ENCODE data around the gene CSKMT.
"Not testable (repeated sequence)": the region's sequence is repeated elsewhere in the genome, so short reads cannot be mapped to it uniquely, and the experiment has no call there.

CSKMT gene, protein sequence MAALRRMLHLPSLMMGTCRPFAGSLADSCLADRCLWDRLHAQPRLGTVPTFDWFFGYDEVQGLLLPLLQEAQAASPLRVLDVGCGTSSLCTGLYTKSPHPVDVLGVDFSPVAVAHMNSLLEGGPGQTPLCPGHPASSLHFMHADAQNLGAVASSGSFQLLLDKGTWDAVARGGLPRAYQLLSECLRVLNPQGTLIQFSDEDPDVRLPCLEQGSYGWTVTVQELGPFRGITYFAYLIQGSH

DNA sequence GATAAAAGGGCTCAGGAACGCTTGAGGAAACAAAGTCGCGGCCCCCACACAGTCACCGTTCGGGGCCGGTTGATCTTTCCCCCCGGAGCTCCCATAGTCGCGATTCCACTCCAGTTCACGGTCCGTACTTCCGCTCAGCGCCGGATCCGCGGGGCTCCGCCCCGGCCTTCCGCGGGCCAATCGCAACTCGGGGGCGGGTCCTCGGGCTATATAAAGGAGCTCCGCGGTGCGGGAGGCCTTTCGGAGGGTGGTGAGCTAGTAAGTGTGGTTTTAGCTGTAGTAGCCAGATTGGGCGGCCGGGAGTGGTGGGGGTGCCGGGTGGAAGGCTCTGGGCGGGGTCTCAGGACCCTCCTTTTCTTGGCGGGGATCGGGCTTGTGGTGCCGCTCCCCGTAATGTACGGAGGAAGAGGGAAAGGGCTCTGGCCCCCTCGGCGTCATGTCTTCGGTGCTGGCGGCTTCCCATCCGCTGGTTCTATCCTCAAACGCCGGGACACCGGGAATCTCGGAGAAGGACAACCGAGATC is at the start of gene CSKMT, which contains the start of gene C11orf98:
Gene CSKMT, plus strand, starts transcription at position 238 of the 524 bp plus-strand sequence. CDS start 568 bp downstream, outside the sequence.
Gene C11orf98, minus strand, starts transcription at position 136 of the 524 bp plus-strand sequence. Its CDS starts 41 bp downstream, at position 95.
- DNase-seq: peak; percentile 94

DNA sequence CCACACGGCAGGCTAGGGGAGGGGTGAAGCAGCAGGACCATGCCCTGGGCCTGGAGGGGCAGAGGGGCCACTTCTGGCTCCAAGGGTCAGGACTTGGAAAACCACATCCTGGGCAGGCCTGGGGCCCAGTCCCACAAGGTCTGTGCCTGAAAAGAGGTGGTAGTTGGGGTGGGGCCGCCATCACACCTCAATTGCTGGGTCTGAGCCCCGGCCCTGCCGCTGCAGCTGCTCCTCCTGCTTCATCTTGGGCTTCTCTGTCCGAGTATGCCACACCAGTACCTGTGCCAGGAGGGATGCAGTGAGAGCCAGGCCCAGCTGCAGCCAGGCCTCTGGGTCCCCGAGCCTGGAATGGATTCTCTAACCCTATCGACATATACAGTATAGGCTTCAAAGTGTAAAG is 49.6 kb upstream of the CSKMT start:
- no peak for DNase-seq

DNA sequence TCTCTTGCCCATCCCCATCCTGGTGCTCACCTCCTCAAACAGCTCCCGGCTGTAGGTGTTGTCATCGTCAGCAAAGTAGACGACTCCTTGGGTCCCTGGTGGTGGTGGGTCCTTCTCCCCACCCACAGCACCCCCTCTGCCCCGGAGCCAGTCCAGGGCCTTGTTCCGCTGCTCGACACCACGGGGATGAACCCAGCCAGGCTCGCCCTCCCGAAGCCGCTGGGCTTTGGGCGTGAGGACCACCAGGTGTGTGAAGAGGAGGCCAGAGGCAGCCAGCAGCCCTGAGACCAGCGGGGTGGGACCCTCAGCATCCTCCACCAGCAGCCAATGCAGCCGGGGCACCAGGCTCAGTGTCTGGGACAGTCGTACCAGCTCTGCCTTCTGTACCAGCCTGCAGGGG is 48.2 kb upstream of the CSKMT start:
- DNase-seq: not testable (repeated sequence)

DNA sequence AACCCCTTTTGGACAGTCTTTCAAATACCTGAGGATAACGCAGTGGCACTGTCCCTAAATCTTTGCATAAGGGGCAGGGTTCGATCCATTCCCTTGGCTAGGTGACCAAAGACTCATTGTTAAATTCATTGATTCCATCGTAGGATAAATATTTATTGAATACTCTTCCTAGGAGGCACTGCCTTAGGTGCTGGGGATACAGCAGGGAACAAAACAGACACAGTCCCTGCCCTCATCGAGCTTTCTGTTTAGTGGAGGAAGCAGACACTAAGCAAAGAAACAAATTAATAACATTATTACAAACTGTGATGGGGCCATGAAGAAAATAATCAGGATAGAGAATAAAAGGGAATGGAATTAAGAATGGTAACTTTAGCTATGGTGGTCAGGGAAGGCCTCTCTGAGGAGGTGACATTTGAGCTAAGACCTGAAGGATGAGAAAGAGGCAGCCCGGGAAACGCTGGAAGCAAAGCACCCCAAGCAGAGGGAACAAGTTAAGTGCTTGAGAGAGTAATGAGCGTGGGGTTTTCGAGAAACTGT is 44.0 kb upstream of the CSKMT start:
- no peak for DNase-seq

DNA sequence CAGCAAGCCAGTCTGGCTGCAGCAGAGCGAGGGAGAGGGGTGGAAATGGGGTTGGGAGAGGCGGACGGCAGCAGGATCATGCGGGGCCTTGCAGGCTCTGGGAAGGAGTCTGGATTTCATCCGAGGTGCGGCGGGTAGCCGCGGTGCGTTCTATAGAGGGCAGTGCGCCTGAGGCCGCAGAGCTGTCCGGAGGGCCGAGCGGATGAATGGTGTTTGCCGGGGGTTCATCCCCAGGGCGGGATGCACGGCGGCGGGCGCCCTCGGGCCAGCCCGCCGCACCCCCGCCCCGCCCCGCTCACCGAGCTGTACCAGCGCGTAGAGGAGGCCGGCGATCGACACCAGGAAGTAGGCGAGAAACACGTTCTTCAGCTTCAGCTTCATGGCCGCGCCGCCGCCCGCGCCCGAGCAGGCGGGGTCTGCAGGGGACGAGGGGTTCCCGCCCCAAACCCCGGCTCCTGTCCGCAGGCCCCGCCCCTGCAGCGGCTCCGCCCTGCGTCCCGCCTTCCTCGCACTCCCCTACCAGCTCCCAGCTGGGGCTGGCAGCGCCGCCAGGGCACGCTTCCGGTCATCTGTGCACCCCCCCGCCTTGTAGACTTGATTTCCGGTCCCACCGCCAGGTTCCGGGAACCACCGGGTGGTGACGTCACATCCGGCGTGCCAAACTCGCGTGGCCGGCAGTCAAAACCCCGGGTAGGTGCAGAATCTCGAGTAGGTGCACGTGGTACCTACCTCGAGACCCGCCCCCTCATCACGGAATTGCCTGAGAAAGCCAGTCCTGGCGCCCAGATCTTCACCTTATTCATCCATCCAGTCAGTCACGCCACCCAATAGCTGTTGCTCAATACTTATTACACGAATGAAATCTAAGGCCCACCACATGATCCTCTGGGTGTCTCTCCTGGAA is 43.3 kb upstream of the CSKMT start, which contains the start of gene B3GAT3:
Gene B3GAT3, minus strand, starts transcription at position 420 of the 904 bp plus-strand sequence. Its CDS starts 39 bp downstream, at position 381.
- DNase-seq: peak; percentile 95

DNA sequence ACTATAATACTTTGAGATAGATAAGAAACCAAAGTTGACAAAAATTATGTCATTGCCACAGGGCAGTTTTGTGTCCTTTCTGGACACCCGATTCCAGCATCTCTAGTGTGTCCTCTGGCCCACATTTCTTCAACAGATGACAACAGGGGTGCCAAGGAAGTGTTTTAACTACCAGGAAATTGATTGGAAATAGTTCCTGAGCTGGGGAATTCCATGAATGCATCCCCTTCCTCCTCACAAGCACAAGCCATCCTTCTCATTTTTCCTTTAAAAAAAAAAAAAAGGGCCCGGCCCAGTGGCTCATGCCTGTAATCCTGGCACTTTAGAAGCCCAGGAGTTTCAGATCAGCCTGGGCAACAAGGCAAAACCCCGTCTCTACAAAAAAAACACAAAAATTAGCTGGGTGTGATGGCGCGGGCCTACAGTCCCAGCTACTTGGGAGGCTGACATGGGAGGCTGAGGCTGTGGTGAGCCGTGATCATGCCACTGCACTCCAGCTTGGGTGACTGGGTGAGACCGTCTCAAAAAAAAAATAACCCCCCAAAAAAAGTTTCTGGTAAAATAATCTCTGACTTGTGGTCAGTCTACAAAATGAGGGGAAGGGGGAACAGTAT is 42.5 kb upstream of the CSKMT start:
- DNase-seq: peak; percentile 20

DNA sequence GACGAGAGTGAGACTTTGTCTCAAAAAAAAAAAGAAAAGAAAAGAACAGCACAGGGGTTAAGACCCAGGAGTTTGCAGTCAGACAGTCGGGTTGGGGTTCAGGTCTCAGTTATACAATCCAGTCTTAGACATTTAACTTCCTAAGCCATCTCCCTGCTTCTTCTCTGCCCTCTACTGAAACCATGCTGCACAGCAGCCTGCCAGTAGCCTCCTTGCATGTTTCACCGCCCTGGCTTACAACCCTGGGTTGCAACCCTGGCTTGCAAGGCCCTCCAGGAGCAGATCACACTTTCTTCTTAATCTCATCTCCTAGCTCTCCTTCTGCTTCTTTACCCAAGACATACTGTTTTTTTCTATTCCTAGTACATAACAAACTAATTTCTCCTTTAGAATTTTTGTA is 37.4 kb upstream of the CSKMT start:
- no peak for DNase-seq

DNA sequence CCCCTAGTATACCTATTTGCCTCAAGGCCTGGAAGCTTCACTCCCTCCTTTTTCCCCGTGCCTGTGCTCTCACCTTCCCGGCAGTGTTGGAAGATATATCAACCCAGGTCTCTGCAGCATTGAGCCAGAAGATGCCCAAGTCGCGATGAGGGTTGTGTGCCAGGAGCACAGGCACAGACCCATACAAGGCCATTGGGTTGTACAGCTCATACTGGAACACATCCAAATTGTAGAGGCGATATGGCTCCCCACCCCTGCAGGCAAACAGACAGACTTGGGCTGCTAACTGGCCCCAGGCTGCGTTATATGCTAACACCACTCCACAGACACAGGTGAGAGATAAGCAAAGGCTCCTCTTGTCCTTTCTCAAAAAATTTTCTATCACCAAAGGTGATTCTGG is 32.6 kb upstream of the CSKMT start:
- DNase-seq: no peak

DNA sequence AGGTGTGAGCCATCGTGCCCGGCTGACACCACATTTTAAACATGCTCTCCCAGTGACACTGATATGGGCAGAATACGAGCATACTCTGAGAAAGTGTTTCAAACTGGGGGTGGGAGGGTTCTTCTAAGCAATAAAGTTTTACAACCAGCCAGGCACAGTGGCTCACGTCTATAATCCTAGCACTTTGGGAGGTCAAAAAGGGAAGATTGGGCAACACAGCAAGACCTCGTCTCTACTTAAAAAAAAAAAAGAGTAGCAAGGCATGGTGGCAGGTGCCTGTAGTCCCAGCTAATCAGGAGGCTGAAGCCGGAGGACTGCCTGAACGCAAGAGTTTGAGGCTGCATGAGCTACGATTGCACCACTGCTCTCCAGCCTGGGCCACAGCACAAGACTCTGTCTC is 20.9 kb upstream of the CSKMT start:
- DNase-seq: no peak

DNA sequence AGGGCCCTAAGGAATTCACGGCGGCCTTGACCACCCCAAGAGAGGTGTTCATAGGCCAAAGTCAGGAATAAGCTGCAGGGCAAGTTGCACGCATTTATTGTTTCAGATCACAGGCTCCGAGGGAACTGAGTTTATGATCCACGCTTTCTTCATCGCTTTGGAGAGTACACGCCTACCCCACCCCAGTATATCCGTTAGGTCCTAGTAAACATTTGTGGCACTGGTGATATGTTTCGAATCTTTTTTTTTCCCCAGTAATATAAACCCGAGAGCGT is 19.5 kb upstream of the CSKMT start:
- DNase-seq: no peak

DNA sequence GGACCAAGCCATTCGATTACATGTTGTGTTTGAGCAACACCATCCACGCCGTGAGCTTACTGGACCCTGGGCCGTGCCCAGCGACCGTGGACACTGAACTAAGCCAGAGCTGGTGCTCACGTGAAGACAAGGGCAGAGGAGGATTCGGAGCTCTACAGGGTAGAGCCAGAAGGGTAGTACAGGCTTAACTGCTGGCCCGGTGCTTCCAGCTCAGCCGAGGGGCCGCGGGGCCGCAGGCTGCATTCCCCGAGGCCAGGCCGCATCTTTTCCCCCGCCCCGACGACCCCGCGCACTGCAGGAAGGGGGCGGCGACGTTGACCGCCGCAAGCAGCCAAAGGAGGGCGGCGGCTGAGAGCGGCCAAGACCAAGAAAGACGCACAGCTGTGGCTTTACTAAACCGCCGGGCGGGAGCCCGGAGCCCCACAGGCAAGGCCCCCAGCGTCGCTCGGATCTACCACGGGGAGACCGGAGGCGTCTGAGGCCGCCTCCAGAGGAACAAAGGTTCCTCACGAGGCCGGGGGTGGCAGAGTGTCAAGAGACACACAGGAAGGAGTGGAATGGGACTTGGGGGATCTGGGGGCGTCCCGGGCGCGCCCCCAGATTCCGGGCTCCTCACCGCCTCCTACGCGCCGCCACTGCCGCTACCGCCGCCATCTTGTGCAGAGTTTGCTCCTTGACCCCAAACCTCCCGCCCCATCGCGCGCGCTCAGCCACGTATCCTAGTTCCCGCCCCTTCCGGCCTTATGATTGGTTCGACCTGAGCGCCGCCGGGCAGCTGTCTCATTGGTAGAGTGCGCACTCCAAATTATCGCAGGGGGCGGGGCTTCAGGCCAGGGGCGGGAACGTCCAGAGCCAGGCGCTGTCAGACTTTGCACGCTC is 18.9 kb upstream of the CSKMT start, which contains the start of gene GANAB:
Gene GANAB, minus strand, starts transcription at position 668 of the 879 bp plus-strand sequence. Its CDS starts 14 bp downstream, at position 654.
- DNase-seq: peak; percentile 97

DNA sequence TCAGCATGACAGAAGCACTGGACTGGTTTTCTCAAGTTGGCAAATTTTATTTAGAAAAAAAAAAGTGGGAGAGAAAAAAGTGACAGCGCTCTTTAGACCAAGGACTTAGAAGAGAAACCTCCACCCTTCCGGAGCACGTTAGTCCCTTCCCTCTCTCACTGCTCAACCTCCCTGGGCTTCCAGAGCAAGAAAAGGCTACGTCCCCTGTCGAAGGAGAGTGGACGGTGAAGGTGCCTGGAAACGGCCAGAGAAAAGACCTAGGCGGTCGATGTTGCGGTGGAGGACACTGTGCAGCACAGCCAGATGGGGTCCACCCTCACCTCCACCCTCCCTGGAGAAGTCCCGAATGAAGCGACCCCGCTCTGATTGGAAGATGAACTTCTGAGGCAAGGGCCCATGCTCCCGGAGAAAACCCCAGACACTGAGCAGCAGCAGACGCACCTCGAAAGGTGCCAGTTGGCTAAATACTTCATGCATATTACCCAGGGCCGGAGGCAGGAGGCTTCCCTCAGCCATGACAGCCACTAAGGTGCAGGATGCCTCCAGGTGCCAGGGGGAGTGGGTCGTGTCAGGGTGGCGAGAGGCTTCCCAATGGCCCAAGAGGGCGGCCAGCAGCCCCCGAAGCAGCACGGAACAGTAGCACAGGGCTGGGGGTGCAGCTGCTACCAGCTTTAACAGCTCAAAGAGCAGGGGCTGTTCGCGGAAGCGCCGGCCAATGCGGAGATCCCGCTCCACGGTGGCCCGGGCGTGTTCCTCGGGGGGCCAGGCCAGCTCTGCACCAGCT is 18.1 kb upstream of the CSKMT start:
- no peak for DNase-seq

DNA sequence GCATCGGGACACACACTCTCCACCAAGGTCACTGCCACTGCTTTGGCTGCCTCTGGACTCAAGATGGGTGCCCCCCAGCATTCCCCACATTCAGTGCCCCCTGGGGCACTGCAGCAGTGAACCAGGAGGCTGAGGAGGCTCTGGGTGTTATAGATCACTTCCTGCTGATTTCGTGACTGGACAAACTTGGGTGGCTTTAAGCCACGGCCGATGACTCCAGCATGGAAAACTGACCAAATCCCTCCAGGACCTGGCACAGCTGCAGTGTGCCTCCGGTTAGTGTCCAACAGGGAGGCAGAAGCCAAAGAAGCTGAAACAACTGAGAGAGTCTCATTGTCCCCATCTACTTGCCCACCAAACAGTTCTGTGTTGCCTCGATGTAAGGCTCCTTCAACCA is 17.5 kb upstream of the CSKMT start:
- no peak for DNase-seq

DNA sequence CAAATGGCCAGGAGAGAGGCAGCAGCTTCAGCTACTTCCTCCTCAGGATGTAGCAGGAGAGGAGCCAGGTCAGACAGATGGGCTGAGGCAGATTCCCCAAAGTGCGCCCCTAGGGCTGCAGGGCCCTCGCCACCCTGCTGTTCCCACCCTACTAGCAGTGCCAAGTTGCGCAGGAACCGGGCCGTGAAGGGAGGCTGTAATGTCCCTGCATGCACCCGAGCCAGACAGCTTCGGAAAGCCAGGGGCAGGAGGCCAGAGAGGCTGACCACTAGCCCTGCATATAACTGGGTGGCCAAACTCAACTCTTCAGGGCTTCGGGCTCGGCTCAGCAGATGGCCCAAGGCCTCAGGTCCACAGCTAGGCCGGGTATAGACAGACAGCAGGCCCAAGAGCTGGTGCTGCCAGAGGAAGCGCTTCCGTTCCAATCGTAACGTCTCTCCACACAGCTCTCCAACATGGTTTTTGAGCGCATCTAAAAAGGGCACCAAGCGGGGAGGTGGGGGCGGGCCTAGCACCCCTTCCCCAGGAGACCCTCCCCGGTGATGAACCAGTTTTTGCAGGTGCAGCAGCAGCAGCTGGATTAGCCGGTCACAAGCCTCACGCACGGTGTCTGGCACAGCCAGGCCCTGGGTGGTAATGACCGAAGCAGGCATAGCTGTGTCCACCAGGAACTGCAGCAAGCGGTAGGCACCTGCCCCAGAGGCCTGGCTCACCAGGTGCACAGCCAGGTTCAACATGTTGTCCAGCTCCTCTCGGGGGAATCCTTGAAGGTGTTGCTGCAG is 16.7 kb upstream of the CSKMT start:
- DNase-seq: no peak

DNA sequence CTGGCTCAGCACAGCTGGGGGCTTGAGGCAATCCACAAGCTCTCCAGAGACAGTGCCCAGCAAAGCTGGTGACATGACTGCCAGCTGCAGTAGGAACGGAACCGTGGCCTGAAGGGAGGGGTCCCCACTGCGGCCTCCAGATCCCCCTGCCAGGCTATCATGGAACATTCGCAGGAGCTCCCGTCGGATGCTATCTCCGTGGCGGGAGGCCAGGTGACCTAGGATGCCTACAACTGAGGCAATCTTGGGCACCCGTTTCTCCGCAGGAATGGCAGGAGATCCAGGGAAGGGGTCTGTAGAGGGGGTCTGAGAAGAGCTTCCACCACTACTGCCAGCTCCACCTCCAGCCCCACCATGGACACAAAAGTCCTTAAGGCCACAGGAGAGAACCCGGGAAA is 16.1 kb upstream of the CSKMT start:
- no peak for DNase-seq

DNA sequence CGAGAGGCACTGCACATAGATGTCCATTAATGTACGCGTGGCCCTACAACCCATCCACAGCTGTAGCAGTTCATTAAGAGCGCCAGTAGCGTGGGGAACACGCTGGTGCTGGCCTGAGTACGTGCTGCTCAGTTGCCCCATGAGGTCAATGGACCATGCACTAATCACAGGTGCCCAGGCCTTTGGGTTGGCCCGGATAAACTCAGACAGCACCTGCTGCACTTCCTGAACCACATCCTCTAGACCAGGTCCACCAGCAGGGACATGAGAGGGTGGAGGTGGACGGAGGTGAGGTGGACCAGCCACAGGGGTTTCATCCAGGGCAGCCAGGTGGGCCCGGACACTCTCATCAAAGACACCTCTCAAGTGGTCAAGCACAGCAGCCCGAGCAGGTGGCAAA is 15.6 kb upstream of the CSKMT start:
- DNase-seq: no peak

DNA sequence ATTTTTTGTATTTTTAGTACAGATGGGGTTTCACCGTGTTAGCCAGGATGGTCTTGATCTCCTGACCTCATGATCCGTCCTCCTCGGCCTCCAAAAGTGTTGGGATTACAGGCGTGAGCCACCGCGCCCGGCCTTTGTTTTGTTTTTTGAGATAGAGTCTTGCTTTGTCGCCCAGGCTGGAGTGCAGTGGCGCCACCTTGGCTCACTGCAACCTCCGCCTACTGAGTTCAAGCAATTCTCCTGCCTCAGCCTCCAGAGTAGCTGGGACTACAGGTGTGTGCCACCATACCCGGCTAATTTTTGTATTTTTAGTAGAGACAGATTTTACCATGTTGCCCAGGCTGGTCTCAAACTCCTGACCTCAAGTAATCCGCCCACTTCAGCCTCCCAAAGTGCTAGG is 14.8 kb upstream of the CSKMT start:
- DNase-seq: not testable (repeated sequence)

DNA sequence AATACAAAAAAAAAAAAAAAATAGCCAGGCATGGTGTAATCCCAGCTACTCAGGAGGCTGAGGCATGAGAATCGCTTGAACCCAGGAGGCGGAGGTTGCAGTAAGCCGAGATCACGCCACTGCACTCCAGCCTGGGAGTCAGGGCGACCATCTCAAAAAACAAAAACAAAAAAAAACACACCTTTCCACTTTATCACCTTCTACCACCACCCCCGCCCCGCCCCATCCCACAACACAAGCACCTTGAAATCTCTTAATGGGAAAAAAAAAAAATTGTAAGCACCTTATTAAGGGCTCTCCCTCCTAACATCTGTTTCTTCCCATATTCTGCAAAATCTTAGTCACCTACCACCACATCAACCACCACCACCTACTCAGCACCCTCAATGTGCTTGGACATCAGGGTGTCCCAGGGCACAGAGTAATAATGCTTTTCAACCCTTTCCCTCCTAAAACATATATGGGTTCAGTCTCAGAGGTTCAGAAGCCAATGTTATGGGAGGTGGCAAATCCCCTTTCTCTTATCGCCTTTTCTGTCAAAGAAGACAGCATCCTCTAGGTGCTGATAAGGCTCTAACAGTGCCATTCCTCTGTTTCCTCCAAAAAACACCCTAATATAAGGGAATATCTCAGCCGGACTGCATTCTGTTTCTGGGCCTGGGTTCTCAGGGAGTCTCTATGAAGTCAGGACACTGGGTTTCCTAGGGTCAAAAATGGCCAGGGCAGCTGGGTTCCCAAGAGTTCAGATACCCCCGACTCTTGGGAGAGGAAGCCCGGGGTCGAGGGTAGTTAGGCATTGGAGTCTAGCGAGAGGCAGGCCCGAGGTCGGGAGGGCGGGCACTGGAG is 12.7 kb upstream of the CSKMT start:
- no peak for DNase-seq

DNA sequence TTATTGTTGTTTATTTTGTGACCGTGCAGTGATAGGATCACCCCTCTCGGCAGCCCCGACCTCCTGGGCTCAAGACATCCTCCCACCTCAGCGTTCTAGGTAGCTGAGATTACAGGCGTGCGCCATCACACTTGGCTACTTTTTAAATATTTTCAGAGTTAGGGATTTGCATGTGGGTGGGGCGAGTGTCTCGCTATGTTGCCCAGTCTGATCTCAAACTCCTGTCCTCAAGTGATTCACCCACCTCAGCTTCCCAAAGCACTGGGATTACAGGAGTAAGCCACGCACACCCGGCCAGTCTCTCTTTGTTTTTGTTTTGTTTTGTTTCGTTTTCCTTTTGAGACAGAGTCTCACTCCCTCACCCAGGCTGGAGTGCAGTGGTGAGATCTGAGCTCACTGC is 10.8 kb upstream of the CSKMT start:
- no peak for DNase-seq
